Mesothelial cell of epicardium (in vitro differentiated cells): ENCODE data around the gene ZNF500. TPM values are rescaled to one million over a fixed set of nuclear protein-coding genes. Genes with fewer than 3 reads are reported as not detected.

Source experiments
- DNase-seq, 2 experiments: peaks; one replicate each; pipeline ENCODE4 v3.0.0; 2021; ENCODE audit warnings: low spot score in 2 of 2; ENCODE audit not compliant: unreplicated experiment in 2 of 2
- H3K27ac Mint-ChIP-seq: 2 replicates; pipeline ENCODE4 v1.8.0; 2021; ENCODE audit warnings: mixed read lengths
- H3K27me3 Mint-ChIP-seq: 2 replicates; pipeline ENCODE4 v1.8.0; 2021; ENCODE audit warnings: low read depth, mixed read lengths
- H3K36me3 Mint-ChIP-seq: 2 replicates; pipeline ENCODE4 v1.8.0; 2021; ENCODE audit warnings: mixed read lengths
- H3K4me1 Mint-ChIP-seq: 2 replicates; pipeline ENCODE4 v1.8.0; 2021; ENCODE audit warnings: mixed read lengths
- H3K4me3 Mint-ChIP-seq: 2 replicates; pipeline ENCODE4 v1.8.0; 2021; ENCODE audit warnings: mild to moderate bottlenecking, moderate library complexity, mixed read lengths
- H3K9me3 Mint-ChIP-seq: 2 replicates; pipeline ENCODE4 v1.8.0; 2021; ENCODE audit warnings: mixed read lengths
- total RNA-seq: library from RNA; stranded (reverse); gene quantifications from 3 replicates; pipeline ENCODE4 v1.2.1, GENCODE V29; 2021
- TF ChIP-seq, protein P1 (sequence below): fragments of 200-600 bp; sonication (generic); IDR thresholded peaks from one replicate; pipeline ENCODE4 v1.5.0; 2021; ENCODE audit warnings: antibody characterized with exemption; ENCODE audit not compliant: unreplicated experiment

Gene ZNF500
- total RNA-seq, 1 donor from 2014 or later, result 29.8 TPM

DNA sequence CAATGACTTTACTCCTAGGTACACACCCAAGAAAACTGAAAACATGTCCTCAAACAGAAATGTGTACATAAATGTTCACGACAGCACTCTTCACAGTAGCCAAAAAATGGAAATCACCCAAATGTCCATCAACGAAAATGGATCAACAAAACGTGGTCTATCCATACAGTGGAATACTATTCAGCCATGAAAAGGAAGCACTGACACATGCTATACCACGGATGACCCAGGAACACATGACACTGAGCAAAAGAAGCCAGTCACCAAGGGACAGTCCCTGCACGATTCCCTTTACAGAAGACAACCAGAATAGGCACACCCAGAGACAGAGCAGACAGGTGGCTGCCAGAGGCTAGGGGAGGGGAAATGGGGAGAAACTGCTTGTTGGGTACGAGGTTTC lies 11.3 kb downstream of the ZNF500 start:
- Mint-ChIP-seq H3K36me3 (peaks cover 47% of the 10 kb centered on the region), H3K4me3 (no peak overlapping the region), H3K27me3 (no peaks in the 10 kb centered on the region), H3K9me3 (peaks cover 5% of the 10 kb centered on the region), H3K4me1 (no peaks in the 10 kb centered on the region), H3K27ac (no peak overlapping the region)
- TF ChIP-seq, protein P1, sequence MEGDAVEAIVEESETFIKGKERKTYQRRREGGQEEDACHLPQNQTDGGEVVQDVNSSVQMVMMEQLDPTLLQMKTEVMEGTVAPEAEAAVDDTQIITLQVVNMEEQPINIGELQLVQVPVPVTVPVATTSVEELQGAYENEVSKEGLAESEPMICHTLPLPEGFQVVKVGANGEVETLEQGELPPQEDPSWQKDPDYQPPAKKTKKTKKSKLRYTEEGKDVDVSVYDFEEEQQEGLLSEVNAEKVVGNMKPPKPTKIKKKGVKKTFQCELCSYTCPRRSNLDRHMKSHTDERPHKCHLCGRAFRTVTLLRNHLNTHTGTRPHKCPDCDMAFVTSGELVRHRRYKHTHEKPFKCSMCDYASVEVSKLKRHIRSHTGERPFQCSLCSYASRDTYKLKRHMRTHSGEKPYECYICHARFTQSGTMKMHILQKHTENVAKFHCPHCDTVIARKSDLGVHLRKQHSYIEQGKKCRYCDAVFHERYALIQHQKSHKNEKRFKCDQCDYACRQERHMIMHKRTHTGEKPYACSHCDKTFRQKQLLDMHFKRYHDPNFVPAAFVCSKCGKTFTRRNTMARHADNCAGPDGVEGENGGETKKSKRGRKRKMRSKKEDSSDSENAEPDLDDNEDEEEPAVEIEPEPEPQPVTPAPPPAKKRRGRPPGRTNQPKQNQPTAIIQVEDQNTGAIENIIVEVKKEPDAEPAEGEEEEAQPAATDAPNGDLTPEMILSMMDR, result no peak
- DNase-seq, result no peak

DNA sequence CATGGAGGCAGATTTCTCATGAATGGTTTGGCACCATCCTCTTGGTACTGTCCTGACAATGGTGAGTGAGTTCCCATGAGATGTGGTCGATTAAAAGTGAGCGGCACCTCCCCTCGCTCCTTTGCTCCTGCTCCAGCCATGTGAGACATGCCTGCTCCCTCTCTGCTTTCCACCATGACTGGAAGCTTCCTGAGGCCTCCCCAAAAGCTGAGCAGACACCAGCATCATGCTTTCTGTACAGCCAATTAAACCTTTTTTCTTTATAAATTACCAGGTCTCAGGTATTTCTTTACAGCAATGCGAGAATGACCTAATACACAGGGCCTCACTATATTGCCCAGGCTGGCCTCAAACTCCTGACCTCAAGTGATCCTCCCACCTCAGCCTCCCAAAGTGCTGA lies 12.1 kb downstream of the ZNF500 start:
- DNase-seq, result no peak
- H3K27ac Mint-ChIP-seq, result no peak overlapping the region
- peaks cover 42% of the 10 kb centered on the region for H3K36me3 Mint-ChIP-seq
- H3K4me1 Mint-ChIP-seq, result no peaks in the 10 kb centered on the region
- H3K9me3 Mint-ChIP-seq, result peaks cover 5% of the 10 kb centered on the region
- TF ChIP-seq, protein P1, result no peak
- H3K27me3 Mint-ChIP-seq, result no peaks in the 10 kb centered on the region
- no peak overlapping the region for H3K4me3 Mint-ChIP-seq

DNA sequence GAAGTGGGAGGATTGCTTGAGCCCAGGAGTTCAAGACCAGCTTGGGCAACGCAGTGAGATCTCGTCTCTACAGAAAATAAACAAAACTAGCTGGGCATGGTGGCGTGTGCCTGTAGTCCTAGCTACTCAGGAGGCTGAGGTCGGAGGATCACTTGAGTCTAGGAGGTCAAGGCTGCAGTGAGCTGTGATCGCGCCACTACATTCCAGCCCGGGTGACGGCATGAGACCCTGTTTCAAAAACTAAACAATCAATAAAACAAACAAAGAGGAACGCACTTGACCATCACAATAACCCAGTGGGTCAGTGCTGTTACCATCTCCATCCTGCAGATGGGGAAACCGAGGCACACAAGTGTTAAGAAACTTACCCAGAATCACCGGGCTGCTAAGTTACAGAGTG lies 13.7 kb downstream of the ZNF500 start:
- no peak overlapping the region for H3K27ac Mint-ChIP-seq
- peaks cover 29% of the 10 kb centered on the region for H3K36me3 Mint-ChIP-seq
- H3K27me3 Mint-ChIP-seq, result no peaks in the 10 kb centered on the region
- TF ChIP-seq, protein P1, result no peak
- no peak overlapping the region for H3K4me3 Mint-ChIP-seq
- H3K4me1 Mint-ChIP-seq, result no peaks in the 10 kb centered on the region
- H3K9me3 Mint-ChIP-seq, result peaks cover 5% of the 10 kb centered on the region
- DNase-seq, result no peak

DNA sequence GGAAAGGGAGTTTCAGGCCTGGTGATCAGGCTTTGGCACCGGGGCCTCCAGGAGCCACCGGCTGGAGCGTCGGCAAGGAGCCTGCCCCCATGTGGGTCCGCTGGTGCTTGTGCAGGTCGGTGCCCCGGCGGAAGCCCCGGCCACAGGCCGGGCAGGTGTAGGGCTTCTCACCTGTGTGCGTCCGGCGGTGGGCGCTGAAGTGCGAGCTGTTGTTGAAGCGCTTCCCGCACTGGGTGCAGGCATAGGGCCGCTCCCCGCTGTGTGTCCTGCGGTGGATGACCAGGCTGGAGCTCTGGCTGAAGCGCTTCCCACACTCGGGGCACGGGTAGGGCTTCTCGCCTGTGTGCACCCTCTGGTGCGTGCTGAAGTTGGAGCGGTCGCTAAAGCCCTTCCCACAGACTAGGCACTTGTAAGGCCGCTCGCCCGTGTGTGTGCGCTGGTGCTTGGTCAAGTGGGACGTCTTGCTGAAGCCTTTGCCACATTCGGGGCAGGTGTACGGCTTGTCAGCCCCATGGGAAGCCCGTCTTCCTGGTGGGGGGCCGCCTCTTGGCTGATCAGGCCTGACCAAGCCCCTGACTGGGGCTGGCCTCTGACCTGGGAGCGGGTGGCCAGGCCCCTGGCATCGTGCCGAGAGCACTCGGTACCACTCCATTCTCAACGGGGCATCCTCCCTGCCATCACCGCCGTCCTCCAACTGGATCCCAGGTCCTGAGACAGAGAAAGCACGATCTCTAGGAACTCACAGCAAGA lies 14.4 kb downstream of the ZNF500 start:
- Mint-ChIP-seq H3K27ac (no peak overlapping the region), H3K27me3 (no peaks in the 10 kb centered on the region), H3K36me3 (peaks cover 29% of the 10 kb centered on the region), H3K9me3 (peaks cover 5% of the 10 kb centered on the region), H3K4me1 (no peaks in the 10 kb centered on the region), H3K4me3 (no peak overlapping the region)
- DNase-seq, result no peak
- TF ChIP-seq, protein P1, result no peak

DNA sequence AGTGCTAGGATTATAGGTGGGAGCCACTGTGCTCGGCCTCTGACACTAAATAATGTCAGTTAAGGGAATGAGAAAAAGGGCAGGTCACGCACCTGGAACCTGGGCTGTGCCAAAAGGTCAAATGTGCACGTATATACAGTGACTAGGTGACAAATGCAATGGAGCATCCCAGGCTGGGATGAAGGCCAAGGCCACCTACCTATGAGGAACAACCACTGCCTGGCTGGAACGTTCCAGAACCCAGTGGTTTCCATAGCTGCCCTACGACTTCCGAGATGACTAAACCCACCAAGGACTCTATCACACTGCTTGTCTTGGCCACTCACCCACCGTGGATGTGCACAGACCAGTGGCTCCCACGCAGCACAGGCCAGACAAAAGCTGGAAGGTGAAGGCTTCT lies 16.1 kb downstream of the ZNF500 start:
- H3K36me3 Mint-ChIP-seq, result peaks cover 20% of the 10 kb centered on the region
- no peak overlapping the region for H3K4me3 Mint-ChIP-seq
- no peak for DNase-seq
- no peak overlapping the region for H3K27ac Mint-ChIP-seq
- H3K4me1 Mint-ChIP-seq, result no peaks in the 10 kb centered on the region
- H3K27me3 Mint-ChIP-seq, result no peaks in the 10 kb centered on the region
- TF ChIP-seq, protein P1, result no peak
- peaks cover 5% of the 10 kb centered on the region for H3K9me3 Mint-ChIP-seq
